Activated CD8-positive, alpha-beta memory T cell treated with anti-CD3 and anti-CD28 coated beads, Interleukin-2, amount 10 ng/mL, durations not matched to agents 7 days and 5 days (primary cell): ENCODE results near the gene PRPF40B. TPM values are rescaled to one million over a fixed set of nuclear protein-coding genes. Genes with fewer than 3 reads are reported as not detected.

Experiments used
- ATAC-seq: fragments of 150-1000 bp; cut with Tn5 transposase; one replicate; pipeline ENCODE4 v1.10.0; 2021; ENCODE audit warnings: moderate library complexity
- CTCF ChIA-PET: fragments of 350-600 bp; sonication (Branson Sonifier 250); formaldehyde crosslinking; loops from one replicate; lab custom pipeline; 2021; ENCODE audit warnings: antibody characterized with exemption; lab: Charles Lee
- DNase-seq: peaks from one replicate; pipeline ENCODE4 v3.0.0-alpha.2; 2020
- H3K27ac Mint-ChIP-seq: one replicate; pipeline ENCODE4 v1.8.0; 2021; ENCODE audit warnings: mild to moderate bottlenecking, mixed read lengths
- H3K27me3 Mint-ChIP-seq: one replicate; pipeline ENCODE4 v1.8.0; 2021; ENCODE audit warnings: mixed read lengths
- H3K36me3 Mint-ChIP-seq: one replicate; pipeline ENCODE4 v1.8.0; 2021; ENCODE audit warnings: mild to moderate bottlenecking, mixed read lengths
- H3K4me1 Mint-ChIP-seq: one replicate; pipeline ENCODE4 v1.8.0; 2021; ENCODE audit warnings: mixed read lengths
- H3K4me3 Mint-ChIP-seq: one replicate; pipeline ENCODE4 v1.8.0; 2021; ENCODE audit warnings: mild to moderate bottlenecking, moderate library complexity, mixed read lengths
- H3K9me3 Mint-ChIP-seq: one replicate; pipeline ENCODE4 v1.8.0; 2022; ENCODE audit warnings: low read depth, mixed read lengths
- total RNA-seq, 2 experiments: library from RNA; stranded (reverse); gene quantifications; one replicate each; pipeline ENCODE4 v1.2.3, GENCODE V29; 2021

The PRPF40B gene
- total RNA-seq, 2 experiments from 2014 or later = 7.8 to 15.2 TPM

DNA sequence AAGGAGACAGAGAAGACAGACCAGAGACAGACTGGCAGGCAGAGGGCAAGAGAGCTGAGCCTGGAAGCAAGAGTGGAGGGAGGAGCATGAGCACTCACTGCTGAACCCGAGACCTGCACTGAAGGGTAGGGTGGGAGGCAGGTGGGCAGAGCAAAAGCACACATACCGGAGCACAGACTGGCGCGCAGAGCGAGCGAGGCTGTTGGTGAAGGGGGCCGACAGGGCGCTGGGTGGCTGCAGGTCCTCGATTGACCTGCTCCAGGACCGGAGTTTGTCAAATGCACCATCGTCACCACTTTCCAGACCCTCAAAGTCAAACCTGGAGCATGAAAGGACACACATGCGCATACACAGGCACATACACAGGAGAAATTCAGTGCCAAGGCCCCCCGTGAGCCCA, 34.9 kb downstream of the PRPF40B start:
- Mint-ChIP-seq H3K27ac (no peak overlapping the region), H3K4me1 (peaks cover 32% of the 10 kb centered on the region), H3K4me3 (no peak overlapping the region), H3K27me3 (no peaks in the 10 kb centered on the region), H3K36me3 (peaks cover 36% of the 10 kb centered on the region), H3K9me3 (no peaks in the 10 kb centered on the region)
- DNase-seq (no peak), ATAC-seq (no peak)
- CTCF ChIA-PET = interaction anchor here (0.9 to 3.8 kb wide), 4 partner anchors 10 to 22 kb away, joined by 3 to 14 read pairs (median 4); no protein-coding TSS in a partner anchor

DNA sequence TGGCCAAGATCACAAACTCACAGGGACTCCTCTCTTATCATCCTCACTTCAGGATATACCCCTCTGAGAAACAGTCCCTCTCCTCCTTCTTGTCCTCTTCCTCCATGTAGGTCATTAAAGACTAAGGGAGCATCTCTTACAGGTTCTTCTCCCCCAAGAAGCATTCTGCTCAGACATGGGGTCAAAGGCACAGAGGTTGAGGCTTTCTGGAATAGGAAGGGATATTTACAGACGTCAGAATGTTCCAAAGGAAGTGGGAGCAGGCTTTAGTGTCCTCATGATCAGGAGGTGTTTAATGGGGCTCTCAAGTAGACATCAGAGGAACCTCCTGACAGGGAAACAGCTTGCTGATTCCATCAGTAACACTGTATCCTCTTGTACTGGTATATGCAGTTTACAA, 36.4 kb downstream of the PRPF40B start:
- Mint-ChIP-seq H3K4me3 (no peak overlapping the region), H3K36me3 (peaks cover 30% of the 10 kb centered on the region), H3K27ac (no peak overlapping the region), H3K9me3 (no peaks in the 10 kb centered on the region), H3K4me1 (peaks cover 46% of the 10 kb centered on the region), H3K27me3 (no peaks in the 10 kb centered on the region)
- CTCF ChIA-PET = interaction anchor here (1.1 to 7.3 kb wide), 5 partner anchors 11 to 46 kb away, joined by 3 to 53 read pairs (median 4); partner anchors contain the start of gene FMNL3
- ATAC-seq (no peak), DNase-seq (no peak)

DNA sequence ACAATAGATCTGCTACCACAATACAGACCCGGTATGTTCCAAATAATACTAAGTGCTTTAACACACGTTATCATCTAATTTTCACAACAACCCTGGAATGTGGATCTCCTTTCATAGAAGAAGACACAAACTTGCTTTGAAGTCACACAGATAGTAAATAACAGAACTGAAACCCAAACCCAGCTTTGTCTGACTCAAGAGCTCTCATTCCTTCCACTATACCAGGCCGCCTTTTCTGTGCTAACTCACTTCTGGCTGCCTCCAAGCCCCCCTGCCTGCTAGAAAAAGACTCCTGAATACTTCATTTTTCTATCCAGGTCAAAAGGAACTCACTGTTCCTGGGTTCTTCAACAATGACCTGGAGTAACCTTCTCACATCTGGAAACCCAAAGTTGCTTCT, 37.8 kb downstream of the PRPF40B start:
- ATAC-seq = no peak
- H3K27me3 Mint-ChIP-seq = no peaks in the 10 kb centered on the region
- peaks cover 29% of the 10 kb centered on the region for H3K36me3 Mint-ChIP-seq
- H3K27ac Mint-ChIP-seq = peak overlapping the region; percentile 94
- no peak overlapping the region for H3K4me3 Mint-ChIP-seq
- CTCF ChIA-PET = interaction anchor here (1.0 to 7.3 kb wide), 4 partner anchors 12 to 44 kb away, joined by 3 to 53 read pairs (median 5); partner anchors contain the start of gene FMNL3
- H3K4me1 Mint-ChIP-seq = peaks cover 51% of the 10 kb centered on the region
- no peak for DNase-seq
- H3K9me3 Mint-ChIP-seq = no peaks in the 10 kb centered on the region

DNA sequence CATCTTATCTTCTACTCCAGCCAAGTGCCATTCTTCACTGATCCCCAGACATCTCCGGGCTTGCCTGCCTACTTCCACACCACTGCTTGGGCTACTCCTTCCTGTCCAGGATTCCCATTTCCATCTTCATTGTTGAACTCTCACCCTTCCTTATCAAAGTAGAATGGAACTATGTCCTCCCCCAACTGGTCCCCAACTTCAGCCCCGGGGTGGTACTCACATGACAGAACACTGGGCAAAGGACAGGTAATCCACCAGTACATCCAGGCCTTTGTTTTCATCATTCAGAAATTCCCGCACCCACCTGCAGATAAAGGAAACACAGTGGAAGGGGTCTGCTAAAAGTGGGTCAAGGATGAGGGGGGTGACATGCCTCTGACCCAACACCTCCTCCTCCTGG, 38.4 kb downstream of the PRPF40B start:
- no peaks in the 10 kb centered on the region for H3K27me3 Mint-ChIP-seq
- no peak for DNase-seq
- no peak for ATAC-seq
- CTCF ChIA-PET = interaction anchor here (0.8 to 7.3 kb wide), 7 partner anchors 14 to 167 kb away, joined by 3 to 53 read pairs (median 6); partner anchors contain the start of genes FMNL3, NCKAP5L and TMBIM6
- no peaks in the 10 kb centered on the region for H3K9me3 Mint-ChIP-seq
- H3K4me1 Mint-ChIP-seq = peaks cover 49% of the 10 kb centered on the region
- H3K27ac Mint-ChIP-seq = peak overlapping the region; percentile 94
- H3K4me3 Mint-ChIP-seq = no peak overlapping the region
- H3K36me3 Mint-ChIP-seq = peaks cover 29% of the 10 kb centered on the region

DNA sequence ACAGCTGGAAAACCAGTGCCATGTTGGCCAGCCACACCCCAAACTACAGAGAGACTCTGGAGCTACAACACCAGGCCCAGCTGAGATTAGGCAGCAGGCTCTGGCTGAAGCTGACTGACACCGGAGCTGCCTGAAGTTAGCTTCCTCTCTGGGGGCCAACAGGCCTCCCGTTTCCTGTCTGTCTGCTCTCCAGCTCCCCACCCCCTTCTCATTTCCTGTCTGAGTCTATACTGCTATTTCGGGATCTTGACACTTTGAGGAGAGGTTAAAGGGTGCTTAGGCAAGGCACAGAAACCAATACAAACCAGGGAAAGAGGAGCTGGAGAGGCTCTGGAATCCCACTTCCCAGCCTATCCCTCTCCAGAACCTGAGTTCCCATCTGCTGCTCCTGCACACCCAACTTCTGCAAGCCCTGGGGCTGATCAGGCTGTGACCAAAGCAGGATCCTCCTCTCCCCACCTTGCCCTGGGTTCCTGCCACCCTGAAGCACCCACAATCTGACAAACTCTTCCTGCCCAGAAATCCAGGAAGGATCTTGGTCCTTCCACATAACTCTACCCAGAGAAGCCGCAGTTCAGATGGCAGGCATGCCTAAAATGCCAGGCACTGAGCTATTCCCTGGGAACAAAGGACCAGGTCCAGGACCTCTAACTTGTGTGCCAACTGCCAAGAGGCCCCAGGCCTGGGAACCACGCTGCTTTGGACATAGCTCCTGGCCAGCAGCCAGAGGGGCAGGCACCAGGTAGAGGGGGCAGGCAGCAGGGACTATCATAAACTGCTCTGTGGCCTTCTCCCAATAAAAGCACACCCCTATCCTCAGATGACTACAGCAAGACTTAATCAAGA, 39.9 kb downstream of the PRPF40B start:
- peak; percentile 98 for ATAC-seq
- peaks cover 23% of the 10 kb centered on the region for H3K36me3 Mint-ChIP-seq

DNA sequence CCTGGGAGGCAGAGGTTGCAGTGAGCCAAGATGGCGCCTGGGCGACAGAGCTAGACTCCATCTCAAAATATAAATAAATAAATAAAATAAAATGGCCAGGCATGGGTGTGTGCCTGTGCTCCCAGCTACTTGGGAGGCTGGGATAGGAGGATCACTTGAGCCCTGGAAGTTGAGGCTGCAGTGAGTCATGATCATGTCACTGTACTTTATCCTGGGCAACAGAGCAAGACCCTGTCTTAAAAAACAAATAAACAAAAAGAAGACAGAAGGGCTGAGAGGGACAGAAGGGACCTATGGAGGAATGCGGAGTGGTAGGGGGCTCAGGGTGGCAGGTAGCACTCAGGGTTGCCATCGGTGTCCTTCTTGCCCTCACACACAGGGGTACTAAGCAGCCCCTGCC, 40.8 kb downstream of the PRPF40B start:
- Mint-ChIP-seq H3K4me3 (no peak overlapping the region), H3K36me3 (peaks cover 24% of the 10 kb centered on the region), H3K27me3 (no peaks in the 10 kb centered on the region), H3K4me1 (peaks cover 65% of the 10 kb centered on the region), H3K9me3 (no peaks in the 10 kb centered on the region), H3K27ac (peak overlapping the region; percentile 94)
- CTCF ChIA-PET = interaction anchor here (1.1 to 7.3 kb wide), 7 partner anchors 10 to 77 kb away, joined by 3 to 53 read pairs (median 15); partner anchors contain the start of genes FMNL3 and TMBIM6
- ATAC-seq (no peak), DNase-seq (no peak)

More for the DNA sequence above, 39.9 kb downstream of the PRPF40B start:
- CTCF ChIA-PET = interaction anchor here (0.9 to 7.3 kb wide), 14 partner anchors 8 to 321 kb away, joined by 3 to 53 read pairs (median 5); partner anchors contain the start of genes FMNL3 and TMBIM6
- H3K27me3 Mint-ChIP-seq = no peaks in the 10 kb centered on the region
- peak overlapping the region; percentile 94 for H3K27ac Mint-ChIP-seq
- H3K4me3 Mint-ChIP-seq = peak overlapping the region; percentile 48
- DNase-seq = peak; percentile 90
- no peaks in the 10 kb centered on the region for H3K9me3 Mint-ChIP-seq
- H3K4me1 Mint-ChIP-seq = peaks cover 62% of the 10 kb centered on the region

DNA sequence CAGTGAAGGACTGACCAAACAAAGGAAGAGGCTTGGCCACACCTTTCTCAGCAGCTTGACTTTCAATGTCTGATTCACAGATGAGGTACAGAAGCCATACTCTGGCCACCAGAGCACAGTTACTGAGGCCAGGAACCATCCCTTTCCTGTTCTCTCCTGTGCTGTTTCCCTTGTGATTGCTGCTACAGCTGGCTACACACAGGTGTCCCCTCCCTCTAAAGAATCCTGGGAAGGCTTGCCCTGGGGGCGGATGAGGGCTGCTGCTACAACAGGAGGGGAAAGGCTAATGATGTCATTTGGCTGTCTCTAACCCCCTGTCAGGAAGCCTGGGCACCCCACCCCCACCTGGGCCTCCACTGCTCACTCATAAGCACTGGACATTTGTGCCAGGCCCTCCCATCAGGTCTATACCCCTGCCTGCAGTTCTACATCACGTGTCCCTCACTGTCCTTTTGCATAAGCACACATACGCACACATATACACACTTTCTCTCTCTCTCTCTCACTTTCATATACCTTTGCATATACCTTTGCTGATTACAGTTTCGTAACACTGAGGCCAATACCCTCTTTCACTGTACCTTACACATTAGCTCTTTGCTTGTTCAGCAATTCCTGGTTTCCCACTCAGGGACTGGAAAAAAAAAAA, 41.4 kb downstream of the PRPF40B start:
- Mint-ChIP-seq H3K4me3 (no peak overlapping the region), H3K9me3 (no peaks in the 10 kb centered on the region), H3K36me3 (peaks cover 24% of the 10 kb centered on the region), H3K27me3 (no peaks in the 10 kb centered on the region), H3K27ac (peak overlapping the region; percentile 94), H3K4me1 (peaks cover 65% of the 10 kb centered on the region)
- CTCF ChIA-PET = interaction anchor here (1.2 to 7.3 kb wide), 8 partner anchors 9 to 76 kb away, joined by 3 to 53 read pairs (median 12); partner anchors contain the start of genes FMNL3, PRPF40B and TMBIM6
- ATAC-seq = no peak
- no peak for DNase-seq

DNA sequence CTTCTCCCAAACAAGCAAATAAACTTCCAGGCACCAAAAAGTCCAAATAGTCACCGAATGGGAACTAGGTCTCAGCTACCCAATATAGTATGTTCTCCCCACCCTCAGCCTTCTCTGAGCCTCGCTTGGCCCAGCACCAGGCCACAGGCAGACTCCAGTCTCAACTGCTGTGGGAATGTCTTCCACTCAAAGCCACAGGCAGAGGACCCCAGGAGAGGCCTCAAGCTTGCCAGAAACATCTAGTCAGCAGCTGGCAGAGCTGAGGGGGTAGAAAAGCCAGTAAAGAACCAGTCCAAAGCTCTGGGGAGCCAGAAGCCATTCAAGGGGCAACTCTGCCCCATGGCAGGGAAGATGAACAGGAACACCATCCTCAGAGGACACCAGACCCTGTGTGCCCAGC, 42.0 kb downstream of the PRPF40B start:
- CTCF ChIA-PET = interaction anchor here (1.2 to 7.3 kb wide), 4 partner anchors 34 to 75 kb away, joined by 3 to 53 read pairs (median 12); partner anchors contain the start of genes FMNL3, PRPF40B and TMBIM6
- peak overlapping the region; percentile 94 for H3K27ac Mint-ChIP-seq
- H3K9me3 Mint-ChIP-seq = no peaks in the 10 kb centered on the region
- DNase-seq (no peak), ATAC-seq (no peak)
- peaks cover 24% of the 10 kb centered on the region for H3K36me3 Mint-ChIP-seq
- H3K4me1 Mint-ChIP-seq = peaks cover 70% of the 10 kb centered on the region
- H3K27me3 Mint-ChIP-seq = no peaks in the 10 kb centered on the region
- no peak overlapping the region for H3K4me3 Mint-ChIP-seq

DNA sequence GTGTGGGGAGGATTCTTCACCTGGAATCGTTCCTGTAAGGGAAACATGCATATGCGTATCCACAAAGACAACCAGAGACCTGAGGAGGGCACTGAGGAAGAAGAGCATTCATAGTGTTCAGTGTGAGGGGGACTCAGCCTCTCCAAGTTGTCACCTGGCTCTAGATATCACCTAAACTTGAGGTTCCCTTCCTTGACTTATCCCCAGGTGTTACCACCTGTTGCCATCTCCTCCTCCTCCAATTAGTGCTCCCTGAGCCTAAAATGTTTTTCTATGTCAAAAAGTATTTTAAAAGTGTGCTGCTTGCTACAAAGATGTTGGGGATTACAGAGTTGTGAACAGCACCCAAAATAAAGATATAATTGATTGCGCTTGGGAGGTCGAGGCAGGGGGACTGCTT, 42.8 kb downstream of the PRPF40B start:
- H3K9me3 Mint-ChIP-seq = no peaks in the 10 kb centered on the region
- no peak overlapping the region for H3K27ac Mint-ChIP-seq

DNA sequence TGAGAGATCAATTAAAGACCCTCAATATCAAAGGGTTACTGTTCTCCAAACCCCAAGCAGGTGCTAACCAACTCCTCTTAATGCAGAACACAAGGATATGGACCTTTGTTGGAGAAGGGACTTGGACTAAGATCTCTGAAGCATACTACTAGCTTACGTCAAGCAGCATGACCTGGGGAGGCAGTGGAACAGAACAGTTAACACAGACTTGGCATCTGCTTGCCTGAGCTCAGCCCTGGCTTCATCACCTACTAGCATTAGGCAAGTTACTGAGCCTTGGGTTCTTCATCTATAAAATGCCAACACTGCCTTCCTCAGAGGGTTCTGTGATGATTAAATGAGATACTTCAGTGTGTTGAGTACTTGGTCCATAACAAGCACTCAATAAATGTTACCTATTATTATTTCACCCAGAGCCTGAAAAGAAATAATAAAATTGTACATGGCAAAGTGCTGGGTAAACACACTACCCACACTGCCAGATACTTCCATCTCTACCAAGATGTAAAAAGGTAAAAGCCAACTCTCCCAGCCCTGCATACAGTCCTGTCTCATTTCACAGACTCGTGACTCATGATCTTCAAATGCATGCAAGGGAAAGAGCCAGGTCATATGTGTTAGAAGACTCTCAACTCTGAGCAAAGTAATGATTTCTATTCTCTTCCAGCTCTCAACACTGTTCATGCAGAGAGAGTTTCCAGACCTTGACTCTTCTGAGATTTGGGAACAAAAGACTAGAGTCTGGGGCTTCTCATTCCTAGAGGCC, 44.1 kb downstream of the PRPF40B start:
- no peaks in the 10 kb centered on the region for H3K27me3 Mint-ChIP-seq
- DNase-seq (no peak), ATAC-seq (no peak)
- peaks cover 7% of the 10 kb centered on the region for H3K36me3 Mint-ChIP-seq
- CTCF ChIA-PET = interaction anchor here (1.3 to 2.5 kb wide), 2 partner anchors 12 to 23 kb away, joined by 3 to 15 read pairs; no protein-coding TSS in a partner anchor
- peak overlapping the region; percentile 5 for H3K27ac Mint-ChIP-seq
- no peak overlapping the region for H3K4me3 Mint-ChIP-seq
- no peaks in the 10 kb centered on the region for H3K9me3 Mint-ChIP-seq
- peaks cover 70% of the 10 kb centered on the region for H3K4me1 Mint-ChIP-seq

More for the DNA sequence above, 42.8 kb downstream of the PRPF40B start:
- Mint-ChIP-seq H3K4me3 (no peak overlapping the region), H3K4me1 (peaks cover 70% of the 10 kb centered on the region), H3K27me3 (no peaks in the 10 kb centered on the region), H3K36me3 (peaks cover 19% of the 10 kb centered on the region)
- DNase-seq (no peak), ATAC-seq (no peak)
- CTCF ChIA-PET = interaction anchor here (1.3 to 7.3 kb wide), 2 partner anchors 10 to 39 kb away, joined by 3 to 53 read pairs; partner anchors contain the start of gene FMNL3

DNA sequence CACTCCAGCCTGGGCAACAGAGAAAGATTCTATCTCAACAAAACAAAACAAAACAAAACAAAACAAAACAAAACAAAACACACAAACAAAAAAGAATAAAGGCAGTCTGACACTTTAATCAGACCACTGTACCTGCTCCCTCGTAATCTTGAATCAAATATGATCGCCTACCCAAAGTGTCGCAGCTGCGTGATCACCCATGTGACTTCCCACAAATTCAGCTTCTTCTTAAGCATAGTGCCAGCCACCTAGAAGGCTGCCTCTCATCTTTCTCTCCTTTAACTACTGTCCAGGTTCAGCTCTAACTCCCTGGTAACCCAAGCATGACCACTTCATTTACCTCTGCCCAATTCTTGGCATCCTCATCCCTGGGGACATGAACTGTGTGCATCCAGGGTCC, 46.4 kb downstream of the PRPF40B start:
- no peak overlapping the region for H3K4me3 Mint-ChIP-seq
- peaks cover 6% of the 10 kb centered on the region for H3K36me3 Mint-ChIP-seq
- DNase-seq (no peak), ATAC-seq (no peak)
- H3K4me1 Mint-ChIP-seq = peaks cover 71% of the 10 kb centered on the region
- H3K27me3 Mint-ChIP-seq = no peaks in the 10 kb centered on the region
- peak overlapping the region; percentile 69 for H3K27ac Mint-ChIP-seq
- H3K9me3 Mint-ChIP-seq = no peaks in the 10 kb centered on the region
- CTCF ChIA-PET = interaction anchor here (1.3 to 5.5 kb wide), 6 partner anchors 16 to 36 kb away, joined by 3 to 28 read pairs (median 6); partner anchors contain the start of gene FMNL3

DNA sequence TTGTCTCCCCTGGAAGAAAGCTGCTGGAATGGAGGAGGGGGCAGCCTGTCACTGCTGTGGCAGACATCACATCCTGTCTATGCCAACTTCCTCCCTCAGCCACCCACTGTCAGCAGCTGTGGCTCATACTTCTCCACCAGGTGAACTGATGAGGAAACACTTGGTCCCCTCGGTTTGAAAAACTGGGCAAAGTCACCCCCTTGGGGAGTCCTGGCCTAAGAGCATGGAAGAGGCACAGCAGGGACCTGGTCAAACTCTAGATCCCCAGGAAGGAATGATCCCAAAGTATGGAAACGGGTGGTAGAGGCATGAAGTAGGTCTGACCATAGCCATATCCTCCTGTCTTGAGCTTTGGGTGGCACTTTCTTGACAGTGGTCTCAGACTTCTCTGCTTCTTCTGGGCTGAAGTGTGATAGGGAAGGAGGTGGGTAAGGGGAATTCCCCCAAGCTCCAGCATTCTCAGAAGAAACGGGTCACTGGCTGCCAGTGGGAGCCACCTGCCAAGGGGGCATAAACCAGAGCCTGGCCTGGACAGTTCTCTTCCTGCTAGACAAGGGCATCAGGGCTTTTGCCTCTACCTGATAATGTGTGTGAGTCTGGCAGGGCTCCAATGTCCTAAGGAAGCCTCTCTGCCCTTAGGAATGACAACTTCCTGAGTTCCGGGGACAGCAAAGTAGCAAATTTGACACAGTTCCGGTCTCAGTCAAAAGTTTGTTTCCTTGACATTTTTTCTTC, 47.8 kb downstream of the PRPF40B start:
- Mint-ChIP-seq H3K27me3 (no peaks in the 10 kb centered on the region), H3K27ac (peak overlapping the region; percentile 91), H3K9me3 (no peaks in the 10 kb centered on the region), H3K4me1 (peaks cover 78% of the 10 kb centered on the region), H3K36me3 (peaks cover 6% of the 10 kb centered on the region), H3K4me3 (peak overlapping the region; percentile 40)
- peak; percentile 85 for ATAC-seq
- CTCF ChIA-PET = interaction anchor here (0.7 to 5.5 kb wide), 10 partner anchors 9 to 35 kb away, joined by 3 to 28 read pairs (median 4); partner anchors contain the start of gene FMNL3
- DNase-seq = peak; percentile 76
